Prostate gland (tissue), 2 donors: ENCODE data around the gene MYBL2.

Source experiments
- POLR2AphosphoS5 ChIP-seq: sonication (generic); formaldehyde crosslinking; IDR thresholded peaks from one replicate; pipeline ENCODE4 v1.6.1; 2017; ENCODE audit warnings: antibody characterized with exemption
- TF ChIP-seq, protein P1 (sequence below), 4 experiments: fragments of 200-600 bp in 2 of 4; fragments of 450-650 bp in 2 of 4; sonication (generic) in 2 of 4; IDR thresholded peaks; 1 replicate in 3 of 4; 2 replicates in 1 of 4; pipeline ENCODE4 v1.5.1; 2016 to 2019; ENCODE audit warnings: antibody characterized with exemption in 4 of 4, mild to moderate bottlenecking in 2 of 4, moderate library complexity in 2 of 4

DNA sequence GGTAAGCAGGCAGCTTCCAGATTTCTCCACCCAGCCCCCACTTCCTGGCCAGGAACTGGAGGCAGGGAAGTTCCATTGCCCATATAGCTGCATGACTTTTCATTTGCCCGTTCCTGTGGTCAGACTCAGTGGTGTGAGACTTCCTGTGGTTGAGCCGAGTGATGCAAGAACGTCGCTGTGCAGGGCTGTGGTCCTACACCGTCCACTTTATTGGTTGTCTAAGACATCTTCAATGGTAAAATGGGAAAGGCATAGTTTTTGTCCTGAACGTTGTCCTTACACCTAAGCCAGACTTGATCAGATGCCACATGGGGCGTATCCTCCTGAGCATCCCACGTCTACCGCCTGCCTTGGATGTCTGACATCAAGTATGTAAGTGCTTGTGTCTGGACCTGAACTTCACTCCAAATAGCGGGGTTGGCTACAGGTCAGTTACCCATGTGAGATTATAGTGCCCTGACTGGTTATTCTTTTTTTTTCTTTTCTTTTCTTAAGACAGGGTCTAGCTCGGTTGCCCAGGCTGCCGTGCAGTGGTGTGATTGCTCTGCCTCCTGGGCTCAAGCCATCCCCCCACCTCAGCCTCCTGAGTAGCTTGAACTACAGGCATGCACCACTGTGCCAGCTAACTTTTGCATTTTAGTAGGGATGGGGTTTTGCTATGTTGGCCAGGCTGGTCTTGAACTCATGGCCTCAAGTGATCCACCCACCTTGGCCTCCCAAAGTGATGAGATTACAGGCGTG, 85.8 kb downstream of the MYBL2 start:
- TF ChIP-seq, protein P1, sequence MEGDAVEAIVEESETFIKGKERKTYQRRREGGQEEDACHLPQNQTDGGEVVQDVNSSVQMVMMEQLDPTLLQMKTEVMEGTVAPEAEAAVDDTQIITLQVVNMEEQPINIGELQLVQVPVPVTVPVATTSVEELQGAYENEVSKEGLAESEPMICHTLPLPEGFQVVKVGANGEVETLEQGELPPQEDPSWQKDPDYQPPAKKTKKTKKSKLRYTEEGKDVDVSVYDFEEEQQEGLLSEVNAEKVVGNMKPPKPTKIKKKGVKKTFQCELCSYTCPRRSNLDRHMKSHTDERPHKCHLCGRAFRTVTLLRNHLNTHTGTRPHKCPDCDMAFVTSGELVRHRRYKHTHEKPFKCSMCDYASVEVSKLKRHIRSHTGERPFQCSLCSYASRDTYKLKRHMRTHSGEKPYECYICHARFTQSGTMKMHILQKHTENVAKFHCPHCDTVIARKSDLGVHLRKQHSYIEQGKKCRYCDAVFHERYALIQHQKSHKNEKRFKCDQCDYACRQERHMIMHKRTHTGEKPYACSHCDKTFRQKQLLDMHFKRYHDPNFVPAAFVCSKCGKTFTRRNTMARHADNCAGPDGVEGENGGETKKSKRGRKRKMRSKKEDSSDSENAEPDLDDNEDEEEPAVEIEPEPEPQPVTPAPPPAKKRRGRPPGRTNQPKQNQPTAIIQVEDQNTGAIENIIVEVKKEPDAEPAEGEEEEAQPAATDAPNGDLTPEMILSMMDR (IDR thresholded peaks at IDR 0.05): no peak
- TF ChIP-seq POLR2AphosphoS5: no peak
